Measurements from ENCODE around the gene MIOX.

DNA sequence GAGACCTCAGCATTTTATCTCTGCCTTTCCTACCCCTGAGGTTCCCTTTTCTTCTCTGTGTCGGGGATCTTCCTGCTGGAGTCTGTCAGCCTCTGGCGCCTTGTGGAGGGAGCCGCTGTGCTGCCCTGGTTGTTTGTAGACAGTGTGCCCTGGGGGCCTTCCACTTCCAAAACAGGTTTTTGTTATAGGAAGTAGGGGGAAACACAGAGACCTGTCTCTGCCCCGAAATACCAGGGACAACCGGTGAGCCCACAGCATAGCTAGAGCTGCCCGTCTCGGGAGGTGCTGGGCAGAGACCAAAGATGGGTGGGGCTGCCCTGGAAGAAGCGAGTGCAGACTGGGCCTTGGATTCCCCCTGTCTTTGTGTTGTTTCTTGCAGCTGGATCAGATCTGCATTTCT is 29.4 kb downstream of the MIOX start:
- no peak for TF ChIP-seq RAD21 (IDR thresholded peaks at IDR 0.05; ENCODE audit: low read depth)
- no peak for TF ChIP-seq EZH2 (IDR thresholded peaks at IDR 0.05)
- TF ChIP-seq, protein P1, sequence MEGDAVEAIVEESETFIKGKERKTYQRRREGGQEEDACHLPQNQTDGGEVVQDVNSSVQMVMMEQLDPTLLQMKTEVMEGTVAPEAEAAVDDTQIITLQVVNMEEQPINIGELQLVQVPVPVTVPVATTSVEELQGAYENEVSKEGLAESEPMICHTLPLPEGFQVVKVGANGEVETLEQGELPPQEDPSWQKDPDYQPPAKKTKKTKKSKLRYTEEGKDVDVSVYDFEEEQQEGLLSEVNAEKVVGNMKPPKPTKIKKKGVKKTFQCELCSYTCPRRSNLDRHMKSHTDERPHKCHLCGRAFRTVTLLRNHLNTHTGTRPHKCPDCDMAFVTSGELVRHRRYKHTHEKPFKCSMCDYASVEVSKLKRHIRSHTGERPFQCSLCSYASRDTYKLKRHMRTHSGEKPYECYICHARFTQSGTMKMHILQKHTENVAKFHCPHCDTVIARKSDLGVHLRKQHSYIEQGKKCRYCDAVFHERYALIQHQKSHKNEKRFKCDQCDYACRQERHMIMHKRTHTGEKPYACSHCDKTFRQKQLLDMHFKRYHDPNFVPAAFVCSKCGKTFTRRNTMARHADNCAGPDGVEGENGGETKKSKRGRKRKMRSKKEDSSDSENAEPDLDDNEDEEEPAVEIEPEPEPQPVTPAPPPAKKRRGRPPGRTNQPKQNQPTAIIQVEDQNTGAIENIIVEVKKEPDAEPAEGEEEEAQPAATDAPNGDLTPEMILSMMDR (IDR thresholded peaks at IDR 0.05 in 2 of 3, conservative IDR thresholded peaks at IDR 0.05 in 1 of 3; ENCODE audit: borderline replicate concordance in 1 of 3, insufficient read depth in 1 of 3, low read depth in 2 of 3, low read length in 2 of 3), result no peak
- TF ChIP-seq POLR2A (IDR thresholded peaks at IDR 0.05; ENCODE audit: borderline replicate concordance, extremely low read depth, insufficient read depth, insufficient read length), result no peak
- TF ChIP-seq, protein P2, sequence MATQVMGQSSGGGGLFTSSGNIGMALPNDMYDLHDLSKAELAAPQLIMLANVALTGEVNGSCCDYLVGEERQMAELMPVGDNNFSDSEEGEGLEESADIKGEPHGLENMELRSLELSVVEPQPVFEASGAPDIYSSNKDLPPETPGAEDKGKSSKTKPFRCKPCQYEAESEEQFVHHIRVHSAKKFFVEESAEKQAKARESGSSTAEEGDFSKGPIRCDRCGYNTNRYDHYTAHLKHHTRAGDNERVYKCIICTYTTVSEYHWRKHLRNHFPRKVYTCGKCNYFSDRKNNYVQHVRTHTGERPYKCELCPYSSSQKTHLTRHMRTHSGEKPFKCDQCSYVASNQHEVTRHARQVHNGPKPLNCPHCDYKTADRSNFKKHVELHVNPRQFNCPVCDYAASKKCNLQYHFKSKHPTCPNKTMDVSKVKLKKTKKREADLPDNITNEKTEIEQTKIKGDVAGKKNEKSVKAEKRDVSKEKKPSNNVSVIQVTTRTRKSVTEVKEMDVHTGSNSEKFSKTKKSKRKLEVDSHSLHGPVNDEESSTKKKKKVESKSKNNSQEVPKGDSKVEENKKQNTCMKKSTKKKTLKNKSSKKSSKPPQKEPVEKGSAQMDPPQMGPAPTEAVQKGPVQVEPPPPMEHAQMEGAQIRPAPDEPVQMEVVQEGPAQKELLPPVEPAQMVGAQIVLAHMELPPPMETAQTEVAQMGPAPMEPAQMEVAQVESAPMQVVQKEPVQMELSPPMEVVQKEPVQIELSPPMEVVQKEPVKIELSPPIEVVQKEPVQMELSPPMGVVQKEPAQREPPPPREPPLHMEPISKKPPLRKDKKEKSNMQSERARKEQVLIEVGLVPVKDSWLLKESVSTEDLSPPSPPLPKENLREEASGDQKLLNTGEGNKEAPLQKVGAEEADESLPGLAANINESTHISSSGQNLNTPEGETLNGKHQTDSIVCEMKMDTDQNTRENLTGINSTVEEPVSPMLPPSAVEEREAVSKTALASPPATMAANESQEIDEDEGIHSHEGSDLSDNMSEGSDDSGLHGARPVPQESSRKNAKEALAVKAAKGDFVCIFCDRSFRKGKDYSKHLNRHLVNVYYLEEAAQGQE (IDR thresholded peaks at IDR 0.05; ENCODE audit: low read depth), result no peak
